ENCODE measurements around the gene ERFL. TPM values are rescaled to one million over a fixed set of nuclear protein-coding genes. Genes with fewer than 3 reads are reported as not detected.
"Not testable (repeated sequence)": the region's sequence is repeated elsewhere in the genome, so short reads cannot be mapped to it uniquely, and the experiment has no call there.

ERFL gene
- total RNA-seq, 1 donor from 2014 or later = 0.43 TPM

- DNase-seq (no peak), ATAC-seq (no peak)
- Histone ChIP-seq H3K36me3 (no peaks in the 10 kb centered on the region), H3K4me3 (no peak overlapping the region), H3K4me1 (no peaks in the 10 kb centered on the region), H3K27ac (no peak overlapping the region), H3K9me3 (no peaks in the 10 kb centered on the region), H3K27me3 (peaks cover 53% of the 10 kb centered on the region)
- no peak for TF ChIP-seq CTCF (IDR thresholded peaks at IDR 0.05)
- intact Hi-C loops (cut with DNase I) = no loop called here
Measured at GRCh38 chr19:41915776-41916414, 12.4 kb downstream of the ERFL start.

- H3K9me3 ChIP-seq = no peaks in the 10 kb centered on the region
- no peak overlapping the region for H3K27ac ChIP-seq
- ATAC-seq (no peak), DNase-seq (no peak)
- TF ChIP-seq CTCF (IDR thresholded peaks at IDR 0.05) = no peak
- no peaks in the 10 kb centered on the region for H3K36me3 ChIP-seq
- H3K27me3 ChIP-seq = peaks cover 46% of the 10 kb centered on the region
- no peaks in the 10 kb centered on the region for H3K4me1 ChIP-seq
- intact Hi-C loops (cut with DNase I) = no loop called here
- H3K4me3 ChIP-seq = no peak overlapping the region
Measured at GRCh38 chr19:41915021-41915775, 13.1 kb downstream of the ERFL start.

GRCh38 chr19:41914424-41914834 is 13.8 kb downstream of the ERFL start:
- H3K4me1 ChIP-seq; intact Hi-C loops (cut with DNase I); DNase-seq; H3K9me3 ChIP-seq; H3K36me3 ChIP-seq; H3K4me3 ChIP-seq; H3K27ac ChIP-seq; ATAC-seq: not testable (repeated sequence)
- H3K27me3 ChIP-seq = peaks cover 46% of the 10 kb centered on the region

GRCh38 chr19:41913538-41914423 is 14.5 kb downstream of the ERFL start:
- no peaks in the 10 kb centered on the region for H3K4me1 ChIP-seq
- no peaks in the 10 kb centered on the region for H3K36me3 ChIP-seq
- no peak for TF ChIP-seq CTCF (IDR thresholded peaks at IDR 0.05)
- intact Hi-C loops (cut with DNase I) = no loop called here
- peak; percentile 0 for ATAC-seq
- no peak overlapping the region for H3K27ac ChIP-seq
- no peak overlapping the region for H3K4me3 ChIP-seq
- no peak for DNase-seq
- peaks cover 42% of the 10 kb centered on the region for H3K27me3 ChIP-seq
- no peaks in the 10 kb centered on the region for H3K9me3 ChIP-seq

GRCh38 chr19:41912899-41913537 is 15.2 kb downstream of the ERFL start:
- TF ChIP-seq CTCF (IDR thresholded peaks at IDR 0.05) = no peak
- Histone ChIP-seq H3K4me3 (no peak overlapping the region), H3K27ac (no peak overlapping the region), H3K36me3 (no peaks in the 10 kb centered on the region), H3K27me3 (peaks cover 41% of the 10 kb centered on the region), H3K4me1 (no peaks in the 10 kb centered on the region), H3K9me3 (no peaks in the 10 kb centered on the region)
- no peak for DNase-seq
- ATAC-seq = peak; percentile 11
- intact Hi-C loops (cut with DNase I) = no loop called here

Measured in upper lobe of right lung (tissue), 1 donor.